Adrenal gland (tissue), 12 donors: ENCODE measurements around the gene FMN2. TPM values are rescaled to one million over a fixed set of nuclear protein-coding genes. Genes with fewer than 3 reads are reported as not detected.

Experiments
- DNase-seq, 7 donors: peaks; one replicate each; pipeline ENCODE4 v3.0.0-alpha.2; 2019 to 2020
- H3K27ac ChIP-seq, 5 donors: fragments of 200-600 bp; sonication (generic) in 4 of 5; 1 replicate in 3 of 5; 2 replicates in 2 of 5; pipeline versions ENCODE4 v1.5.1 to v1.8.0; 2016 to 2020; ENCODE audit warnings: mild to moderate bottlenecking in 1 of 5
- H3K27me3 ChIP-seq: fragments of 200-600 bp; 2 replicates; pipeline ENCODE4 v1.8.0; 2021
- H3K36me3 ChIP-seq, 2 donors: fragments of 200-600 bp; replicated peaks in 1 of 2; 1 replicate in 1 of 2; 2 replicates in 1 of 2; pipeline versions ENCODE4 v1.5.1 to v1.8.0; 2018 to 2022
- H3K4me1 ChIP-seq, 2 donors: fragments of 200-600 bp; replicated peaks in 1 of 2; 1 replicate in 1 of 2; 2 replicates in 1 of 2; pipeline versions ENCODE4 v1.5.1 to v1.8.0; 2018 to 2021
- H3K4me3 ChIP-seq, 4 donors: fragments of 200-600 bp; sonication (generic) in 3 of 4; one replicate each; pipeline ENCODE4 v1.5.1; 2016 to 2018
- H3K9me3 ChIP-seq, 3 donors: fragments of 200-600 bp; sonication (generic) in 1 of 3; replicated peaks in 1 of 3; 1 replicate in 2 of 3; 2 replicates in 1 of 3; pipeline versions ENCODE4 v1.5.1 to v1.8.0; 2016 to 2021
- POLR2A ChIP-seq, 2 donors: fragments of 450-650 bp; IDR thresholded peaks; one replicate each; pipeline ENCODE4 v1.6.1; 2017; ENCODE audit warnings: antibody characterized with exemption in 2 of 2, mild to moderate bottlenecking in 2 of 2, moderate library complexity in 1 of 2
- WGBS, 4 donors: extraction: QIAGEN DNeasy Blood & Tissue Kit in 2 of 4; methylation state at CpG; one replicate each; pipeline versions ENCODE4 v1.1.5 to v1.1.7; 2013 to 2017; 5-methylcytosine and 5-hydroxymethylcytosine counted together
- intact Hi-C, 2 donors: fragments of 100-400 bp; cut with DNase I; formaldehyde crosslinking; loops; one replicate each; pipeline versions ENCODE4 v1.14.1 to v1.15.0; 2022 to 2023
- polyA plus RNA-seq, 3 donors: library from polyadenylated mRNA; stranded (reverse); fragments of 200-250 nt in 2 of 3; fragments of 350-450 nt in 1 of 3; fragmentation: Illumina TruSeq in 1 of 3; extraction: RNeasy Lipid Tissue Mini Kit (QIAGEN cat#74804) in 1 of 3; gene quantifications; one replicate each; pipeline ENCODE4 v1.2.3, GENCODE V29; 2013 to 2014
- total RNA-seq, 9 donors: library from RNA; depleted of rRNA in 4 of 9; stranded (reverse); fragments of >200 nt in 4 of 9; fragments of 120-200 nt in 1 of 9; fragmentation: NEBNext Ultra II Directional in 1 of 9; extraction: Animal tissue kit (Norgen Biotek cat#: 25700) in 1 of 9; gene quantifications; one replicate each; pipeline versions ENCODE4 v1.1.0 to v1.2.4, GENCODE V29; 2013 to 2023
- TF ChIP-seq, protein P1 (sequence below), 6 experiments: fragments of 450-650 bp in 4 of 6; fragments of 200-600 bp in 2 of 6; sonication (generic) in 1 of 6; IDR thresholded peaks; 1 replicate in 5 of 6; 2 replicates in 1 of 6; pipeline versions ENCODE4 v1.5.1 to v1.8.0; 2016 to 2021; ENCODE audit warnings: antibody characterized with exemption in 6 of 6, mild to moderate bottlenecking in 2 of 6, moderate library complexity in 1 of 6
- donor health status: healthy with polysubstance abuse.
- donor health status: Bipolar disorder and iron deficiency.
- donor health status: DM: yes; HTN: yes; CAD: no.
- donor health status: DM: no; HTN: no; CAD: no.
- donor health status: DM: no; HTN: no; CAD: no.
- donor health status: DM: yes; HTN: yes; CAD: no.

FMN2 gene
- total and polyA plus RNA-seq, 12 donors = 0.69 to 9.8 (median 3.1) TPM

DNA sequence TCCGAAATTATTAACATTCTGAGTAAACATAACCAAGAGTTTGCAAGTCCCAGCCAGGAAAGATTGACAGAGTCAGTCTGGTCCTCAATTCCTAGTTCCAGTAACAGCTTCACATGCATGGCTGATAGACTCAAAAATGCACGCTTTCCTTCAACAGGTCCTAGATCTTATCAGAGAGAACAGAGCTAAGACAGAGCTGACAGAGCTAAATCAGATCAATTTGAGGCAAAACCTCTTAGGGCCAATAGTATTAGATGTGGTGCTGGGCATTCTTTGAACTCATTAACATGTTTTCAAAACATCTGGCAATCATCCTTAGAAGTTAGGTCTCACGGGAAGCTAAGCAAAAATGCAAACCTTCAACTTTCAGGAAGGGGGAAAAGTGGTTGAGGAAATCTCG lies 406.2 kb downstream of the FMN2 start:
- 78 to 84% (median 80%) methylated on average over 4 of the region's 4 CpGs for WGBS, 4 donors
- no peak overlapping the region for H3K4me3 ChIP-seq
- TF ChIP-seq POLR2A (IDR thresholded peaks at IDR 0.05) = no peak
- TF ChIP-seq, protein P1, sequence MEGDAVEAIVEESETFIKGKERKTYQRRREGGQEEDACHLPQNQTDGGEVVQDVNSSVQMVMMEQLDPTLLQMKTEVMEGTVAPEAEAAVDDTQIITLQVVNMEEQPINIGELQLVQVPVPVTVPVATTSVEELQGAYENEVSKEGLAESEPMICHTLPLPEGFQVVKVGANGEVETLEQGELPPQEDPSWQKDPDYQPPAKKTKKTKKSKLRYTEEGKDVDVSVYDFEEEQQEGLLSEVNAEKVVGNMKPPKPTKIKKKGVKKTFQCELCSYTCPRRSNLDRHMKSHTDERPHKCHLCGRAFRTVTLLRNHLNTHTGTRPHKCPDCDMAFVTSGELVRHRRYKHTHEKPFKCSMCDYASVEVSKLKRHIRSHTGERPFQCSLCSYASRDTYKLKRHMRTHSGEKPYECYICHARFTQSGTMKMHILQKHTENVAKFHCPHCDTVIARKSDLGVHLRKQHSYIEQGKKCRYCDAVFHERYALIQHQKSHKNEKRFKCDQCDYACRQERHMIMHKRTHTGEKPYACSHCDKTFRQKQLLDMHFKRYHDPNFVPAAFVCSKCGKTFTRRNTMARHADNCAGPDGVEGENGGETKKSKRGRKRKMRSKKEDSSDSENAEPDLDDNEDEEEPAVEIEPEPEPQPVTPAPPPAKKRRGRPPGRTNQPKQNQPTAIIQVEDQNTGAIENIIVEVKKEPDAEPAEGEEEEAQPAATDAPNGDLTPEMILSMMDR (IDR thresholded peaks at IDR 0.05) = no peak
- H3K27me3 ChIP-seq = no peaks in the 10 kb centered on the region
- H3K9me3 ChIP-seq = no peaks in the 10 kb centered on the region
- DNase-seq = no peak
- no peaks in the 10 kb centered on the region for H3K4me1 ChIP-seq
- H3K27ac ChIP-seq = no peak overlapping the region
- no peaks in the 10 kb centered on the region for H3K36me3 ChIP-seq
- intact Hi-C loops = no loop called here

DNA sequence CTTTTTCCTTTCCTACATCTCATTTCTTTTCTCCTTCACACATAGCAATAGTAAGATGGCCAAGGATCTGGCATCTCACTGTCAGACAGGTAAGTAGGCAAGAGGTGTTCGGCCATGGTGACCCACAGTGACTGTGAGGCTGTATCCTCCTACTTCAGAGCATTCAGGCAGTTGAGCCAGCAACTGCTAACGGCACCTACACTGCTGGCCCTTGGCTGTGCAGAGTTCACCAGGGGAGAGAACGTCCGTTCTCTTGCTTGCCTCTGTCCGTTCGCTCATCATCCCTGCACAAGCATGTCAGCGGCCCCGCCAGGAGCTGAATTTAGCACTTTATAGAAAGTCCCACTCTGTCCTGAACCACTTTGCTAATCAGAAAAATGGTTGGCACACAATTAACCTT lies 406.7 kb downstream of the FMN2 start:
- 83 to 92% (median 90%) methylated on average over 8 of the region's 8 CpGs for WGBS, 4 donors
- DNase-seq = no peak
- no peaks in the 10 kb centered on the region for H3K27me3 ChIP-seq
- no peaks in the 10 kb centered on the region for H3K9me3 ChIP-seq
- H3K36me3 ChIP-seq = no peaks in the 10 kb centered on the region
- TF ChIP-seq, protein P1 (IDR thresholded peaks at IDR 0.05) = no peak
- no peak for TF ChIP-seq POLR2A (IDR thresholded peaks at IDR 0.05)
- no peaks in the 10 kb centered on the region for H3K4me1 ChIP-seq
- H3K4me3 ChIP-seq = no peak overlapping the region
- H3K27ac ChIP-seq = no peak overlapping the region
- intact Hi-C loops = no loop called here

DNA sequence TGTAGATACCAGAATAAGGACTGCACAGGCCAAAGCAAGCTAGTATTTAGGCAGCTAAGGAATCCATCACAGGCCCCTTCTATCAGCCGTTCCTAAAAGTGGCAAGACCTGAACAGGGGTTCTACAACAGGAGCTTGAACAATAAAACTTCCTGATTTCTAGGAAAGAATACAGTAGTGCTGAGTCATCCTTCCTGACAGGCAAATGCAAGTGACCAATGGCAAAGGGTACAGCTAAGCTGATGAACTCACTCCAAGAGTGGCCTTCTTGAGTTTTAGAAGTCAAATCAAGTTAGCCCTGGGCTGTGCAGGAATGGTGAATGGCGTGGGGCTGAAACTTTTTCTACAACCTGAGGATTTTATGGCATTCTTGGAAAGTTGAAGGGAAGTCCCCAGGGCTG lies 407.3 kb downstream of the FMN2 start:
- Histone ChIP-seq H3K27ac (no peak overlapping the region), H3K4me3 (no peak overlapping the region), H3K4me1 (no peaks in the 10 kb centered on the region), H3K27me3 (no peaks in the 10 kb centered on the region), H3K36me3 (no peaks in the 10 kb centered on the region), H3K9me3 (no peaks in the 10 kb centered on the region)
- DNase-seq = no peak
- intact Hi-C loops = no loop called here
- TF ChIP-seq, protein P1 (IDR thresholded peaks at IDR 0.05) = no peak
- no peak for TF ChIP-seq POLR2A (IDR thresholded peaks at IDR 0.05)
- WGBS, 4 donors = 59 to 67% (median 60%) methylated on average over 1 to 2 of the region's 2 CpGs

DNA sequence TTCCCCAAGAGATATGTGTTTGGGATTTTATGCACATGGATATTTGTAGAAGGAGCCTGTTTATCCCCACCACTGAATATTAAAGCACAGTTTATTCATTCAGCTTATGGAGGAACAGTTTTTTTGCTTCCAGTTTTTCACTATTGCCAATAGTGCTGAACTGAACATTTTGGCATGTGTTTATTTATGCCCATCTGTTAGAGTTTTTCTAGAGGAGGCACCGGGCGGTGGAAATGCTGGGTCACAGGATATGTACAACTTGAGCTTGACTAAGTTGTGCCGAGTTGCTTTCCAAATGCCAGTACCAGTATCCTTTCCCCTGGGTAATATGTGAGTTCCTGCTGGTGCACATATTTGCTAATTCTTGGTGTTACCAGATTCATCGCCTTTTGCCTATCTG lies 409.0 kb downstream of the FMN2 start:
- Histone ChIP-seq H3K9me3 (no peaks in the 10 kb centered on the region), H3K4me1 (no peaks in the 10 kb centered on the region), H3K27me3 (no peaks in the 10 kb centered on the region), H3K27ac (no peak overlapping the region), H3K36me3 (no peaks in the 10 kb centered on the region), H3K4me3 (no peak overlapping the region)
- 85 to 95% (median 90%) methylated on average over 4 of the region's 4 CpGs for WGBS, 4 donors
- no peak for TF ChIP-seq POLR2A (IDR thresholded peaks at IDR 0.05)
- TF ChIP-seq, protein P1 (IDR thresholded peaks at IDR 0.05) = no peak
- DNase-seq = no peak
- intact Hi-C loops = no loop called here
